GM04504 (cell line): ENCODE data around the gene CDX2.
"Not testable (repeated sequence)": the region's sequence is repeated elsewhere in the genome, so short reads cannot be mapped to it uniquely, and the experiment has no call there.

Experiments
- DNase-seq: peaks from one replicate; pipeline ENCODE4 v3.0.0-alpha.2; 2012; ENCODE audit warnings: low read depth

The CDX2 gene, protein sequence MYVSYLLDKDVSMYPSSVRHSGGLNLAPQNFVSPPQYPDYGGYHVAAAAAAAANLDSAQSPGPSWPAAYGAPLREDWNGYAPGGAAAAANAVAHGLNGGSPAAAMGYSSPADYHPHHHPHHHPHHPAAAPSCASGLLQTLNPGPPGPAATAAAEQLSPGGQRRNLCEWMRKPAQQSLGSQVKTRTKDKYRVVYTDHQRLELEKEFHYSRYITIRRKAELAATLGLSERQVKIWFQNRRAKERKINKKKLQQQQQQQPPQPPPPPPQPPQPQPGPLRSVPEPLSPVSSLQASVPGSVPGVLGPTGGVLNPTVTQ

DNA sequence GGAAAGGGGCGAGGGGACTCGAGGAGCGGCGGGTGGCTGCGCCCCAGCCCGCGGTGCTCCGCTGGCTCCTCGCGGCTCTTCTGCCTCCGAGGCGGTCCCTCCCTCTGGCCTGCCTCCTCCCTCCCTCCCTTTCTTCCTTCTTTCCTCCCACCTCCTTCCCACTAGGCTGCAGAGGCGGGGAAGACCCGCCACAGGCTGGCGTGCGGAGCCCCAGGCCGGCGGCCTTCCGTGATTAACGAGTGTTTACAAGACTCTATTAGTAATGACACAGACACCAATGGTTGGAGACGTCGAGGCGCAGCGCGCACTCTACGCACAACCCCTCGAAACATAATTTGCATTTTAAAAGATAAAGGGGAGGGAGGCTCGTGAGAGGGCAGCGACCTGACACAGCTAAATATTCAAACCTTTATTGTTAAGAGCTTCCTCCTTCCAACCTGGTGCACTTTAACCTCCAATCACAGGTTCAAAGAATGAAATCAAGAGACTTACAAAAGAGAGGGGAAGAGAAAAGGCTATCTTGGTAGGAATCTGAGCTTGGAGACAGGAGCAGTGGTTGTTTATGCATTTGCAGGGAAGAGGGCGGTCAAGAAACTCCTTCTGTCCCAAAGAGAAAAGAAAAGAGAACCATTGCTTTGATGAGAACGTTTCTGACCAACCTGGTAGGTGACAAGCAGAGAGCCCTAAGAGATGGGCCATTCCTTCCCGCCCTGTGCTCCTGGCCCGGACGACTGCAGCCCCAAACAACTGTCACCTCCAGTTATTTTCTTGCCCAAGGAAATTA lies at the start of gene CDX2:
Gene CDX2 (minus strand): TSS at position 234 of the 784 bp plus-strand sequence. CDS start 309 bp downstream, outside the sequence.
- DNase-seq, result no peak

DNA sequence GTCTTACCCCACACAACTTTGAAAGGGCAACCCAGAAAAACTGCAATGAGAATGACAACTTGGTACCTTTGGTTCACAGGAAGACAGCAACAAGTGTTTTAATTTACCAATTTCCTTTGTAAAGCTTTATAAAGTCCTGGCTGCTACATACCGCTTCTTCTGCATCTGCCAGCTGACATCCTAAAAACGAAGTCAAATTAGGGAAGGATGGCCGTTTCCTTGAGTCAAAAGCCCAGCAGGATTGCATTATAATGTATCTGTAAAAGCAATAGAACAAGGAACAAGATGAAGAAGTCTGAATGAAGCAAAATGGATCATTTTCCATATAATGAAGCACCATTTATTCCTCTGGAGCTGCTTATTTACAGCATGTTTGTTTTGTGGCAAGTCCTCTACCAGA lies 45.2 kb upstream of the CDX2 start:
- DNase-seq, result no peak

DNA sequence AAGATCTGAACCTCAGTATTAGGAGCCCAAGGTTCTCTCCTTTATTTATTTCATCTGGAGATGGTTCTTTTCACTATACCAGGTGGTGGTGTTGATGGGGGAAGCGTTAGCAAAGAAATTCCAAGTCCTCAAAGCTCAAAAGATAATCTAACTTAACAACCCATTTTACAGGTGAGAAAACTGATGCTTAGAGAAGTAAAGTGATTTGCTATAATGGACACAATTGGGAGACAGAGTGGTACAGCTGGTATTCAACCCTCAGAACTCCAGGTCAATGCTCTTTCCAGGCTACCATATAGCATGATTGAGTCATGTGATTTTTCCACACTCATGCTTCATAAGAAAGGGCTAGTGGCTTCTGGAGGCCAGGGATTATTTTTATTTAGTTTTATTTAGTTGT lies 44.4 kb upstream of the CDX2 start:
- DNase-seq, result no peak

DNA sequence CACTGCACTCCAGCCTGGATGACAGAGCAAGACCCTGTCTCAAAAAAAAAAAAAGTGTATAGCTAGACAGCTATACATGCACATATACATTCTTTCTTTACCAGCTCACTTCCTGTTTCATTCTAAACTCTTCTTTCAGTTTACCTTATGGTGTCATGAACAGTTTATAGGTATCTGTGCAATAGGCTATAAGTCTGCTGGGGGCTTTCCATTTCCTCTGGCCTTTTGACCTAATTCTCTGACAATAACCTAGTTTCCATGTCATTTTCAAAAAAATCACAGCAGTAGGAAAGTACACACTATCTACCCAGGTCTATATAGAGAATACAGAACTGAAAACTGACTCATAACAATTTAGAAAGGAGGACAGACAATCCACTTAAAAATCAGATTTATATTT lies 43.8 kb upstream of the CDX2 start:
- DNase-seq, result no peak

DNA sequence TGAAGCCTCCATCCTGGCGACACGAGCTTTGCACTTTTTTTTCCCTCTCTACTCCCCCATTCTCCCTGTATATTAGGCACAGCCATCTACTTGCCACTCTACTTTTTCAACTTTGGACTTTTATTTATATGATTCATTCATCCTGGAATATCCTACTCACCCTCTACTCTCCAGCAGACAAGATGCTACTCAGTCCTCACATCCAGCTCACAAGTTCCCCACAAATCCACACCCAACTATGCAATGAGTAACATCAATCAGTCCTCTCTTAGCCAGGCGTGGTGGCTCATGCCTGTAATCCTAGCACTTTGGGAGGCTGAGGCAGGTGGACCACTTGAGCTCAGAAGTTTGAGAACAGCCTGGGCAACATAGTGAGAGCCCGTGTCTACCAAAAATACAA lies 43.3 kb upstream of the CDX2 start:
- no peak for DNase-seq

DNA sequence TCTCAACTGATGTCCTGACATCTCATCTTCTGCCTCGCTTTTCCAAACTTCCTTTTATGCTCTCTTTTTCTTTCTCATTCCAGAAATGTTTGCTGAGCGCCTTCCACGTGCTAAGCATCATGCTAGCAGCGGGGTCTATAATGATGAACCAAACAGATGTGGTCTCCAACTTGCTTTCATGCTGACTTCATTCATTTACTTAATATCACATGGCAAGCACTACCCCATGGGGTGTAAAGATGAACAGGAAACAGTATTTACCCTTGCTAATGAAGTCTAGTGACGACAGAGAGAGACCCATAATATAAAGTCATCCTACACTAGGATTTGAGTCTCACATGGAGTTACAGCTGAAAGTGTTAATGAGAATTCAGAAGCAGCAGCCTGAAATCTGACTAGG lies 40.9 kb upstream of the CDX2 start:
- DNase-seq, result no peak

DNA sequence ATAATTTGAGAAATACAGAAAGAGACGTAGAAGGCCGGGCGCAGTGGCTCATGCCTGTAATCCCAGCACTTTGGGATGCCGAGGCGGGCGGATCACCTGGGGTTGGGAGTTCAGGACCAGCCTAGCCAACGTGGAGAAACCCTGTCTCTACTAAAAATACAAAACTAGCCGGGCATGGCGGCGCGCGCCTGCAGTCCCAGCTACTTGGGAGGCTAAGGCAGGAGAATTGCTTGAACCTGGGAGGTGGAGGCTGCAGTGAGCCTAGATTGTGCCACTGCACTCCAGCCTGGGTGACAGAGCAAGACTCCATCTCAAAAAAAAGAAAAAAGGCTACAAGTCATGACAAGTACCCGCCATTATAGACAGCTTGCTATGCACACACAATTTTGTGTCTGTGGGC lies 35.9 kb upstream of the CDX2 start:
- DNase-seq, result not testable (repeated sequence)

DNA sequence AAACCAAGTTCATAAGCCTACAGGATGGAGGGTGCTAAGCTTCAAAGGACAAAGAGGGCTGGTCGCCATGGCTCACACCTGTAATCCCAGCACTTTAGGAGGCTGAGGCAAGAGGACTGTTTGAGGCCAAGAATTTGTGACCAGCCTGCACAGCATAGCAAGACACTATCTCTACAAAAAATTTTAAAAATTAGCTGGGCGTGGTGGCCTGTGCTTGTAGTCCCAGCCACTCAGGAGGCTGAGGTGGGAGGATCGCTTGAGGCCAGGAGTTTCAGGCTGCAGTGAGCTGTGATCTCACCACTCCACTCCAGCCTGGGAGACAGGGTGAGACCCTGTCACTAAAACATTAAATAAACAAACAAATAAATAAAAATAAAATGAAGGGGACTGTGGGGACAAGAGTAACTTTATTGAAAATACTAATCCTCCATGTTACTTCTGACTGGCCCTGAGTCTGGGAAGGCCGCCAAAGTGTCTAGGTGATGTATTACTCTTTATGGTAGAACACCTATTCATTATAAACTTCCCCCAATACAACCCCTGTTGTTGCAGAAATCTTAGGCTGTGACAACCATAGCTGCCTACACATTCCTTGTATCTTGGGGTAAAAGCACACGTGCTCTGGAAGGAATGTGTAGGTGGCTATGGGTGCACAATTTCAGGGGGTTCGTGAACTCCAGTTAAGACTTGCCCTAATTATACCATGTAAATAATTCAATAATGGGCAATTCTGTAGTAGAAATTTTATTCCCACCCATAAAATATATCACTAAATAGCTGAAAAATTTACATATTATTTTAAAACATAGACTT lies 34.0 kb upstream of the CDX2 start:
- no peak for DNase-seq

DNA sequence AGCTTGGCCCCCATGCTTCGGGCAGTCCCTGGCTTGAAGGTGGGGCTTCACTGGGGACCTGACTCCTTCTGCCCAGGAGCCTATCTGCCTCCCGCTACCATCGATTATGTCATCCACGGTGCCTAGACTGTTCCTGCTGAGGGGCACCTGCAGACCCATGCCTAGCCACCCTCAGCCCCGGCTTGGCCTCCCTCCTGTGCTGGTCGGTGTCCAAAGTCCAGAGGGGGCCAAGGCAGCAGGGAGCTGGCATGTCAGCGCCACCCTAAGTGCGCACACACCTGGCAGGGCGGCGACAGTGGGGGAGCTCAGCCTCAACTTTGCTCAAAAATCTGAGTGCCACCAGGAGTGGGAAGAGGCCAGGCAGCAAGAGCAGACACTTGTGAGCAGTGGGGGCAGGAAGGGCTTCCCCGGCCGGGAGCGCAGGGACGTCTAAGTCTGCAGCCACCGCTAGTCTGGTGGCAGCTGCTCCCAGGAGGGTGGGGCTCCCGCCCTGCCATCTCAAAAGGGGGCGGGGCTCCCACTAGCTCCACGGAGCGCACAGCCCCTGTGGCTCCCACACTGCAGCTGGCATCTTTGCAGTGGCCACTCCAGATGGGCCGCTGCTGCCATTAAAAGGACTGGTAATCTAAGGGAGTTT lies 32.8 kb upstream of the CDX2 start:
- DNase-seq, result no peak

DNA sequence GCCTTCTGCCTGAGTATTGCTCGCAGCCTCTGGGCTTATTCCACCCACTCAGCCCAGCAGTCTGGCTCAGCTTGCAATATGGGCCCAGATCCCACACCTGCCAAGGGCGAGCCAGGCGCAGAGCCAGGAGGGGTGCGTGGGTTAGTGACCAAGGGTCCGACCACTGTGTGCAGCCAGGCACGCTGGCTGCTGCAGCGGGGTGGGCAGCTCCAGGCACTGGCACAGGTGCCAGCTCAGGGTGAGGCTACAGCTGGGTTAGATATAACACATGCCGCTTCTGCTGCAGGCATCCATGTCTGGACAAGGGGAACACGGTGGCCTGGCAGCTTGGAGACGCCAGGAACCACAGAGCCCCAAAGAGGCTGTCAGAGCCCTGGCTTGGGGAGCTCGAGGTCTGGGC lies 31.9 kb upstream of the CDX2 start:
- no peak for DNase-seq

DNA sequence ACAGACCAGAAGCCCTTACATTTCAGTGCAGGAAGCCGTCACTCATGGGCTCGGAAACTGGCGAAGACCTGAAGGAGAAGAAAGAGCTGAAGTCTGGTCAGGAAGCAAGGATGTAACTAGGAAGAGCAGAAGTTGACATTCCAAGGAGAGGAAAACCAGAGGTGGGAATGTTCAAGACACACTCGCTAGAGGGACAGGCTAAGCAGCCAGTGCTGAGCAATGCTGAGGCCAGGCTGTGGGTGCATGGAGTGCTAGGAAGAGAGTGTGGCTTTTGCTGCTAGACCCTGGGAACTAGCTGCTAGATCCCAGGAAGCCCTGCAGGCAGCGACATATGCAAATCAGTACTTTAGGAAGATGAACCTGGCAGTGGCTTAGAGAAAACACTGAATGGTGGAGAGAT lies 31.5 kb upstream of the CDX2 start:
- no peak for DNase-seq

DNA sequence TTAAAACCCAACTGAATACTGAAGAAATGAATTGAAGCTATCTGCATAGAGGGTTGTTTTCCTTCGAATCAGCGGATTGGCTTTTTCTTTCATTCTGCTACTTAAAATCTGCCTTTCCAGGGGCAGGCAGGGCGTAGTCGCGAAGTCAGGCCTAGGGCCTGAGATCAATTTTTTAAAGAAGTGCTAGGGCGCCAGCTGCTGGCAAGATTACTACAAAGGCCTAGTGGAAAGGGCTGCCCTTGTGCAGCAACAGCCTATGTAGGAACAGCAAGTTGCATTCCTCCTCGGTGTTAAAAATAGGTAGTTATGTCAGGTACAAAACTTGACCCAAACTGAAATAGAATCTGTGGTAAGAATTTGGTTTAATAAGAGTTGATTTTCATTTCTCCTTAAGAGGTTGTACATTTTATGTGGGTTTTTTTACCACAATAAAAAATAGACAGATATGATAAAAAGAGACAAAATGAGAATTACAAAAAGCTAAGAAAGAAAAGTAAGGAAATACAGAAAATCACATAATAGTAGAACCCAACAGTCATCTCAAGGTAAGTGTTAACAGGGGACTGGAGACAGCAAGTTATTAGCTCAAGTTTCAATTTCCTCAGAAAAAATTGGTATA lies 28.9 kb upstream of the CDX2 start:
- no peak for DNase-seq

DNA sequence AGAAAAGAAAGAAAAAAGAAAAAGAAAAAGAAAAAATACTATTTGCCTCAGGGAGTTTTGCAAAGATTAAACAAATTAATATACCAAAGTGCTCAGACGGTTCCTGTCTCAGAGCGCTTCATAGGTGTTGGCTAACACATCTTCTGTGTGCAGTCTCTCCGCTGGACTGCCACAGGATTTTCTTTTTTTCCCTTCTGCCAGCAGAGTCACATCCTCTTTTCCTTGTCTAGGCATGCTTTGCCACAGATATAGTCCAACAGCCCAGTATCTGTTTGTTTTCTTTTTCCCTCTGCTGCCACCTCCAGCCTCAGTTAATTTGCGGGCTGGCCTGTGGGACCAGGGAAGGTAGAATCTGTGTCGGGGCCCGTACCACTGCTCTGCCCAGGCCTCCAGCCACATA lies 22.8 kb upstream of the CDX2 start:
- no peak for DNase-seq

DNA sequence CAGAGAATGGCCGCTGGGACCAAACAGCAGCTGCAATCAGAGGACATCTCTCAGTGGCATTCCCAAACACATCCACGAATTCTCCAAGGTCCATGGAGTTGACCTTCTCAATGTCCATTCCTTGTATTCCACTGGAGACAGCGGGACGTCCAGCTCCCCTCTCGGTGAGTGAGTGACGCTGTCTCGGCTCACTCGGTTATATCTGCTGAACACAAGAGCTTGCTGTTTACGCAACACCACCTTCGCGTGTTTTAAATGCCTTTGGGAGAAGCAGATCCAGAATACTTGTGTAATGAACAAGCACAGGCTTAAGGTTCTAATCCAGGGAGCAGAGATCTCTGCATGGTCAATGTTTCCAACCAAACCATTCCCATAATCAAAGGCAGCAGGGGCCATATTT lies 19.4 kb upstream of the CDX2 start, which contains the start of gene URAD:
Gene URAD (minus strand): TSS at position 174 of the 400 bp plus-strand sequence. CDS start 56 bp downstream, at position 118.
- no peak for DNase-seq

DNA sequence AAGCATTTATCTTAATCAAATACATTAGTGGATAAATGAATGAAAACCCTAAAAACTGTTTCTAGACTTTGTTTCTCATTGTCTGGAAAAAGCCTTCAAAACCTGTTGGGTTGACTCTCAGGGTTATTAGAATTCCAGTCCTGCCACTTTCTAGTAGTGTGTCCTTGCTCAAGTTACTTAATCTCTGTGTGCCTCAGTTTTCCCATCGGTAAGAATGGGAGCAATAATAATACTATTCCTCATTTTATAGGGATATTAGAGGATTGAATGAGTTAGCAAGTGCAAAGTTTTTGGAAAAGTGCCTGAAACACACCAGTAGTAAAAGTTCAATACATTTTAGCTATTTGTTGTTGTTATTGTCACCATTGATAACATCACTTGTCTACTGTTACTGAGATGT lies 16.5 kb upstream of the CDX2 start:
- no peak for DNase-seq

DNA sequence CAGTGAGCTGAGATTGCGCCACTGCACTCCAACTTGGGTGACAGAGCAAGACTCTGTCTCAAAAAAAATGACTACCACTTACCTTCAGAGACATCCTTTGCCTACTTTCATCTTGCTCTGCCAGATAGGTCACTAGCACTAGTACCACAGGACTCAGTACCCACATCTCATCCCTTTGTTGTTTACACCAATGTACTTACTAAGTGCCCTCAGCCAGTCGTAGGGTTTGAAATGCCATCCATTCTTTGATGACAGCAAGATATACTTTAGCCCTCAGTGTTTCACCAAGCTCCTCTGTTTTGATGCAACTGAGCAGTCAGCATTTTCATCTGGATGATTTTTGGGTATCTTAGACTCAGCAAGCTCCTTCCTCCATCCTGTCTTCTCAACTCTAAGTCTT lies 13.2 kb upstream of the CDX2 start:
- DNase-seq, result no peak

DNA sequence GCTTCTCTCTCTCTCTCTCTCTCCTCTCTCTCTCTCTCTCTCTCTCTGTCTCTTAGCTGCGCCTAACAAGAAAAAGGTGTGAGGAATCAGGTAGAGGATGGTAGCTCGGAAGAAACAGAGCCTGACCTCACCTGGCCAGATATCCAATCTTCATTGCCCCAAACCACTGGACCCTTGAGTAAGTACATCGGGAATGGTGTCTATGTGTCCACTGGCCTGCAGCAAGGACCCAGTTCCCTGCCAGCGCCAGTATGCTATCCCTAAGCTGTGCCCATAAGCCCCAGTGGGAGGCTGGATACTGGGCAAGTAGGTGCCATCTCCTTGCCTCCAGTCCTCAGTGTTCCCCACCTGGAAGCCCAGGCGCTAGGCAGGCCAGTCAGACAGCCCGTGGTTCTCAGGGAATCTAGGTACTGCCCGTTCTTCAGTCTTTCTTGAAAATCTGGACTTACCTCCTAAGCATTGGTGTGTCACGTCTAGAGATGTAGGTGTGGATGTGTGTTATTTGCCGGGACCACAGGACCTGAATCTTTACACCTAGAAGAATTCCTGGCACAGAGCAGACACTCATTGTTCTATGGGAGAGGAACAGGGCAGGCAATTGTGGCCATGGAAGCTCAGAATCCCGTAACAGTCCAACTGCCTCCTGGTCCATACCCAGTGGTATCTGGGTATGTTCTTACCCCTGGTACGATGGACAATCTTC lies 12.0 kb upstream of the CDX2 start:
- no peak for DNase-seq

DNA sequence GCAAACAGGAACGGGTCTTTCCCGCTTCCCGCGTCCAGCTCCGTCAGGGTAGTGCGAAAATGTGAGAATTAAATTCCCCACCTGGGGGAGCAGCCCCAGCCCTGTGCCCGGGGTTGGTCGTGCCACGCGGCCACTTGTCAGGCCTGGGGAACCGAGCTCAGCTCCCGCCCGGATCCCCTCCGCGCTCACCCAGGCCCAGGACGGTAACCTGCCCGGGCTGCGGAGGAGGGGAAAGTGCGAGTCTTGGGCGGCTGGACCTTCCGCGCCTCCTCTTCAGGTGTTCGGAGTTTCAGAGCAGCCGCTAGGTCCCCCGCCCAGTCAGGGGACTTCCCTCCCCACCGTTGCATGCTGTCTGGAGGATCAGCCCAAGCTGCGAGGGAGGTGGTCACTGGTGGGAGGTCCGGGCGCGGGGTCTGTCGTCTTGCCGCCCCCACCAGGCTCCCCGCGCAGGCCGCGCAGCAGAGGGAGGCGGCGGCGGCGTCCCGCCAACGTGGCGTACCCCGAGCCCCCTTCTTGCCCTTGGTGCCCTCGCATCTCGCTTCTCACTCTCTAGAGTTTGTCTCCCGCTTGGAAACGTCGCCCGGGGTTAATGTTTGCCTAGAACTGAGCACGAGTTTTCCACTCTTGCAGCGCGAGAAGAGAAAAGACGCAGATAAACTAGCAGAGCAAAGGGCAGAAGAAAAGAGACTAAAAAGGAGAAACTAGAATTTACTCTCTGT lies 11.3 kb upstream of the CDX2 start:
- no peak for DNase-seq

DNA sequence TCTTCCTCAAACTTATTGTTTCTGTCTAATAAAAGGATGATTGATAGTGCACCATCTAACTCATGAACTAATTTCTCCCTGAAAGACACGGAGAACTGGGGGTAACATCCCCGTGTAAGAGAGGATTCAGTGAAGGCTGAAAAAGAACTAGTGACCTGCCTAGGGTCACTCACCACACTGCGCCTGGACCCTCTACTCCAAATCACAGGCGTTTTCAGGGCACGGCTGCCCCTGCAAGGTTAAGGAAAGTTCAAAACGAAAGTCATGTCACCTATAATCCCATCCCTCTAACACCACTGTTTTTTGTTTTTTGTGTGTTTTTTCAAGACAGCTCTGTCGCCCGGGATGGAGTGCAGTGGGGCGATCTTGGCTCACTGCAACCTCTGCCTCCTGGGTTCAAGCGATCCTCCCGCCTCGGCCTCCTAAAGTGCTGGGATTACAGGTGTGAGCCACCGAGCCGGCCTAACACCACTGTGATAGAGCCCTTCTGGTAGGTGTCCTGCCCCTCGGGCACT lies 10.7 kb upstream of the CDX2 start:
- no peak for DNase-seq

DNA sequence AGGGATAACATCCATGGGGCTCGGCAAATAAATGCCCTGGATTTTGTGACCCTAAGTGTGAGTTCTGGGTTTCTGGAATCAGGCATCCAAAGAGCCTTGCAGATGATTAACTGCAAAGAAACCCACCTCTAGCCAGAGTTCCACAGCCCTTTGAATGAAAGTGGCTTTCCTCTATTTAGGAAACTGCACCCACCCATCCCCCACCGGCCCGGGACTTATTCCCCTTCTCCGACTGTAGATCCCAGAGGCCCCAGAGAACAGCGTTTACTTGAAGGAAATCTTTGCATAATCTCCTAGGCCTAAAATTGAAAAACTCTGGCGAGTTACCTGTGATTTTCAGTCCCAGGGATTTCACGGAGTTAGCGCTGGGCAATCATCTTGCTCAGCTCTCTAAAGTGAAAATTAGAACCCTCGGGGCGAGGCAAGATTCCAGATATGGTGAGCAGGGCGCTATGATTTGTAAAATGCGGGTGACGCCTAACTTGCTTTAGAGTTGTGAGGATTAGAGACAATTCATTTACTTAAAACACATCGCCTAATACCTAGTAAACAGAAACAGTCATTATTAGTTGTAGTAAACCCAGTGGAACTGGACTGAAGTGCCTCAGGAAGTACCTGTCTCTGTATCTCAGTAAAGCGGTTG lies 10.0 kb upstream of the CDX2 start:
- DNase-seq, result no peak
